Measurements from ENCODE around the gene TWIST1.

The TWIST1 gene

DNA sequence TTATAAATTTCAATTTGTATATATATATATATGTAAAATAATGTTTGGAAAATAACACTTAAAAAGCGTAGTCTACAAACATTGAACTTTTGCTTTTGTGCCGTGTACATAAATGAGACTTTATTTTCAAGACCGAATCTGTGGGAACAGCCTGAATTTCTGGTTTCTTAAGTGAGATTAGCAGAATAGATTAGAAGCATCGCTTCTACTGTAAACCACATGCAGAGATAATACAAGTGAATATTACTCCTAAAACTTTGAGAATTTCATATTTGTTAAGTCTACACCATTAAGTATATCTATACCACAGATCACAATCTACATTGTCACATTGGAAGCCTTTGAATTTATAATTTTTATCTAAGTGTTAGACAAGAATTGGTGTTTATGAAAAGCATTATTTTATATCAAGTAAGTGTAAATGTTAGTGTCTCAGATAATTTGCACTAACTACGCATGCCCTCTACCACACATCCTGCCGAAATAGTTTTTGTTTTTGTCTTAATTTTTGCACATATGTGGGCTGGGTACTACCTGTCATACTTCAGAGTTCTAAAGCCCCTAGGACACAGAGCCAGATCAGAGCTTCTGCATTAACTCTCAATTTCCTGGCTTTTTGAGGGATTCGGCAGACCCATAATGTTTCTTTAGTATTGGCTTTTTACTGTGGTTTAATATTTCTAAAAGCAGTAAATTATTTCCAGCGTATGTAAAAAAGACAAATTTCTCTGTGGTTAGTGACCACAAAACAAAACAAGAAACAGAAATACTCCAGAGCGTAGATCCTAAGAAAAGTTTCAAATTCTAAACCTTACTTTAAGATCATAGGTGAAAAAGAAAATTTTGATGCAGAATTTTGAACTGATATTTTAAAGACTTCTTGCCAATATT is 20.0 kb downstream of the TWIST1 start:
- Mint-ChIP-seq H3K36me3 (ENCODE audit: insufficient read depth) (no peaks in the 10 kb centered on the region), H3K4me3 (no peak overlapping the region), H3K27me3 (no peaks in the 10 kb centered on the region), H3K27ac (no peak overlapping the region), H3K4me1 (ENCODE audit: low read depth in 2 of 2) (no peaks in the 10 kb centered on the region), H3K9me3 (no peaks in the 10 kb centered on the region)
- DNase-seq (no peak), ATAC-seq (replicated peaks) (no peak)

GRCh38 chr7:19095353-19095860 is 22.0 kb downstream of the TWIST1 start:
- no peaks in the 10 kb centered on the region for H3K4me1 Mint-ChIP-seq (ENCODE audit: low read depth in 2 of 2)

DNA sequence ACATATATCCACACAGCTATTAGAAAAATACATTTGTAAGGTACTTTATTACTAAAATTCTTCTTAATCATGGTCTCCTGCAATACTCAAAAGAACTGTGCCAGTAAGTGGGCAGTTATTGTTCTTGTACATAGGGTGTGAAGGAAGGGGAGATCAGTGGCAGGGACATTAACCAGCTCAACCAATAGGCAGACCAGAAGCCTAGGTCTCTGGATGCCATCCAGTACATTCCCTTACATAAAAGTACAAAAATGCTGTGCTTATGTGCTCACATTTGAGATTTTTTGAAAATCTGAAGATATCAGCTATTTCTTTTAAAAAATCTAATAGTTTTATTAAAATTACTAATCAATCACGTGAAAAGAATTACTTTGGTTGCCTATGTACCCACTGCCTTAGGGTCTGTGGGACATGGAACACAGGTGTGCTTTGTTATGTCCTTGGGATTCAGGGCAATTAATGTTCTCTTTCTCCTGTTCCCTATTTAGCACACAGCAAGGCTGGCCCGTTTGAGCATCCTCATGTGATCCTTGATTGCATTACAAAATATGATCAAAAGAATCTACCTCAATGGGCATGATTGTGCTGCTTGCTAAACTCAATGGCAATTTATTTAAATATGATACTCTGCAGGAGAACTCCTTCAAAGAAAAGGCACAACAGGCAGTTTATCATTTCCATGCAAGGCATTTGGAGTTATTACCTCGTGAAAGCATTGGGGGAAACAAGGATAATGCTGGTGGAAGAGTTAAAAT is 22.7 kb downstream of the TWIST1 start:
- DNase-seq, result no peak
- H3K27ac Mint-ChIP-seq, result no peak overlapping the region
- no peaks in the 10 kb centered on the region for H3K36me3 Mint-ChIP-seq (ENCODE audit: insufficient read depth)
- no peak for ATAC-seq (replicated peaks)
- H3K9me3 Mint-ChIP-seq, result no peaks in the 10 kb centered on the region
- H3K27me3 Mint-ChIP-seq, result no peaks in the 10 kb centered on the region
- no peak overlapping the region for H3K4me3 Mint-ChIP-seq
- no peaks in the 10 kb centered on the region for H3K4me1 Mint-ChIP-seq (ENCODE audit: low read depth in 2 of 2)

More at GRCh38 chr7:19095353-19095860, 22.0 kb downstream of the TWIST1 start:
- Mint-ChIP-seq H3K4me3 (no peak overlapping the region), H3K36me3 (ENCODE audit: insufficient read depth) (no peaks in the 10 kb centered on the region), H3K27ac (no peak overlapping the region), H3K27me3 (no peaks in the 10 kb centered on the region), H3K9me3 (no peaks in the 10 kb centered on the region)
- ATAC-seq (replicated peaks) (no peak), DNase-seq (no peak)

- H3K27me3 Mint-ChIP-seq, result no peaks in the 10 kb centered on the region
- no peak overlapping the region for H3K27ac Mint-ChIP-seq
- H3K4me3 Mint-ChIP-seq, result no peak overlapping the region
- no peaks in the 10 kb centered on the region for H3K4me1 Mint-ChIP-seq (ENCODE audit: low read depth in 2 of 2)
- DNase-seq, result no peak
- no peak for ATAC-seq (replicated peaks)
- no peaks in the 10 kb centered on the region for H3K36me3 Mint-ChIP-seq (ENCODE audit: insufficient read depth)
- H3K9me3 Mint-ChIP-seq, result no peaks in the 10 kb centered on the region
Observed at GRCh38 chr7:19094138-19094537, 23.3 kb downstream of the TWIST1 start.

GRCh38 chr7:19091550-19092200 is 25.8 kb downstream of the TWIST1 start:
- H3K4me3 Mint-ChIP-seq, result no peak overlapping the region
- peaks cover 0 to 1% of the 10 kb centered on the region in 2 donors for H3K9me3 Mint-ChIP-seq
- H3K36me3 Mint-ChIP-seq (ENCODE audit: insufficient read depth), result no peaks in the 10 kb centered on the region
- no peak for DNase-seq
- H3K27ac Mint-ChIP-seq, result no peak overlapping the region
- ATAC-seq (replicated peaks), result no peak
- no peaks in the 10 kb centered on the region for H3K27me3 Mint-ChIP-seq
- no peaks in the 10 kb centered on the region for H3K4me1 Mint-ChIP-seq (ENCODE audit: low read depth in 2 of 2)

GRCh38 chr7:19090526-19090925 is 26.9 kb downstream of the TWIST1 start:
- DNase-seq (no peak), ATAC-seq (replicated peaks) (no peak)
- H3K27me3 Mint-ChIP-seq, result no peaks in the 10 kb centered on the region
- no peak overlapping the region for H3K4me3 Mint-ChIP-seq
- no peak overlapping the region for H3K27ac Mint-ChIP-seq
- H3K9me3 Mint-ChIP-seq, result peaks cover 0 to 1% of the 10 kb centered on the region in 2 donors
- no peaks in the 10 kb centered on the region for H3K36me3 Mint-ChIP-seq (ENCODE audit: insufficient read depth)
- no peaks in the 10 kb centered on the region for H3K4me1 Mint-ChIP-seq (ENCODE audit: low read depth in 2 of 2)

DNA sequence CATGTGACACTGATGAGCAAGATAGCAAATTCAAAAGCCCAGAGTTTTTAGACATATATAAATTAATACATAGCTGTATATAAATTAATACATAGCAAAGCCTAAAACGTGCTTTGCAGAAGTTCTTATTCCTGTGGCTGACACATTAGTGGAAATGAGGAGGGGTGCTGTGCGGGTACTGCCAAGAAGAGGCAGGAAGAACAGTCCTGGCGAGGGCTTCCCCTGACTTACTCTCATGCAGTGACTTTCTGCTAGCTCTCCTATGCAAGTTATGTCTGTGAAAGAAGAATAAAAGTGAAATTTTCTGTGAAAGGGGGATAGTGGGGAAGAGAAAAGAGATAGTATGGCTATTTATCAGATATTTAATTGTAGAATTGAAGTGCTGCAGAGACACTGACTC is 27.6 kb downstream of the TWIST1 start:
- no peaks in the 10 kb centered on the region for H3K36me3 Mint-ChIP-seq (ENCODE audit: insufficient read depth)
- H3K4me3 Mint-ChIP-seq, result no peak overlapping the region
- no peak overlapping the region for H3K27ac Mint-ChIP-seq
- no peaks in the 10 kb centered on the region for H3K4me1 Mint-ChIP-seq (ENCODE audit: low read depth in 2 of 2)
- ATAC-seq (replicated peaks) (no peak), DNase-seq (no peak)
- H3K27me3 Mint-ChIP-seq, result no peaks in the 10 kb centered on the region
- peaks cover 0 to 1% of the 10 kb centered on the region in 2 donors for H3K9me3 Mint-ChIP-seq

DNA sequence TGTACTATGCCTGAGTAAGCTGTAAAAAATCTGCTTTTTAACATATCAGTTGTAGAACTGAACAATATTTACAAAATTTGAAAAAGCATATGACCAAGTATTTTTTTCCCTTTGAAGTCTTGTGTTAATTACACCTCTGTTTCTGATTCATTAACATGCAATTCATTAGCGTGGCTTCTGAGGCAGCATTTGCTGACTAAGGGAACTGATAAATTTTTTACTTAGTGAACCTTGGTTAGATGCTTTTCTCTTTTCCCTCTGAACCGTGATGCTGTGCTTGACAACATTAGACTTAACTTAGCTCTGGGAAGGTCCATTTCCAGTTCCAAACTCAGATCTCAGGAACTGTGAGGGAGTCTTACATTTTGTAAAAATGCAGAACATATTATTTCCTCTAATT is 28.1 kb downstream of the TWIST1 start:
- no peak for ATAC-seq (replicated peaks)

DNA sequence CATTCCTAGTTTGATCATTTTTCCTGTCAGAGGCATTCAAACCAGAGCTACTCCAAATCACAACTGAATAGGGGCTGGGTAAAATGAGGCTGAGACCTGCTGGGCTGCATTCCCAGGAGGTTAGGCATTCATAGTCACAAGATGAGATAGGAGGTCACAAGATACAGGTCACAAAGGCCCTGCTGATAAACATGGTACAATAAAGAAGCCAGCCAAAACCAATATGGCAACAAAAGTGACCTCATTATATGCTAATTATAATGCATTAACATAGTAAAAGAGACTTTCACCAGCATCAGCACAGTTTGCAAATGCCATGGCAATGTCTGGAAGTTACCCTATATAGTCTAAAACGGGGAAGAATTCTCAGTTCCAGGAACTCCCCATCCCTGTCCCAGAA is 37.3 kb downstream of the TWIST1 start:
- no peak for DNase-seq
- ATAC-seq (replicated peaks), result no peak
- Mint-ChIP-seq H3K4me1 (ENCODE audit: low read depth in 2 of 2) (no peaks in the 10 kb centered on the region), H3K36me3 (ENCODE audit: insufficient read depth) (no peaks in the 10 kb centered on the region), H3K27me3 (no peaks in the 10 kb centered on the region), H3K4me3 (no peak overlapping the region), H3K9me3 (peaks cover 0 to 2% of the 10 kb centered on the region in 2 donors), H3K27ac (no peak overlapping the region)

More for the DNA sequence above, 28.1 kb downstream of the TWIST1 start:
- no peak overlapping the region for H3K27ac Mint-ChIP-seq
- no peaks in the 10 kb centered on the region for H3K36me3 Mint-ChIP-seq (ENCODE audit: insufficient read depth)
- DNase-seq, result no peak
- H3K4me1 Mint-ChIP-seq (ENCODE audit: low read depth in 2 of 2), result no peaks in the 10 kb centered on the region
- no peak overlapping the region for H3K4me3 Mint-ChIP-seq
- H3K9me3 Mint-ChIP-seq, result peaks cover 0 to 1% of the 10 kb centered on the region in 2 donors
- H3K27me3 Mint-ChIP-seq, result no peaks in the 10 kb centered on the region

GRCh38 chr7:19079066-19079465 is 38.4 kb downstream of the TWIST1 start:
- no peak for DNase-seq

DNA sequence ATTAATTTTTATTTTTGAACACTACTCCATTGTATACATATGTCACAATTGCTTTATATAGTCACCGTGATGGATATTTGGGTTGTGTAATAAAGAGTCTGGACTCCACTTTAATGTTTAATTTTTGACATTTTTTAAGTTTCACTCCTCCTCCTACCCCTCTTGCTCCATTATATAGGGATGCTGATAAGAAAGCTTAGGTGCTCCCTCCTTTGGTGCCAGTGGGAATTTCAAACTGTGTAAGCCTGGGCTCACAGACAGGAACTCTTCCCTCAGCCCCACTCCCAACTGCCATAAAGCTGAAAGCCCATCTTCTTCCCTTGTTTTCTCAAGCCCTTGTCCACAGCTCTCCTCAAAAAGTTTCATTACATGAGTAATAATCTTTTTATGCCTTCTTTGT is 47.6 kb downstream of the TWIST1 start:
- Mint-ChIP-seq H3K4me3 (no peak overlapping the region), H3K9me3 (peaks cover 0 to 7% of the 10 kb centered on the region in 2 donors), H3K36me3 (ENCODE audit: insufficient read depth) (no peaks in the 10 kb centered on the region), H3K4me1 (ENCODE audit: low read depth in 2 of 2) (no peaks in the 10 kb centered on the region), H3K27ac (no peak overlapping the region), H3K27me3 (no peaks in the 10 kb centered on the region)
- ATAC-seq (replicated peaks) (no peak), DNase-seq (no peak)

More at GRCh38 chr7:19079066-19079465, 38.4 kb downstream of the TWIST1 start:
- H3K4me1 Mint-ChIP-seq (ENCODE audit: low read depth in 2 of 2), result no peaks in the 10 kb centered on the region
- H3K27ac Mint-ChIP-seq, result no peak overlapping the region
- ATAC-seq (replicated peaks), result no peak
- H3K27me3 Mint-ChIP-seq, result no peaks in the 10 kb centered on the region
- H3K36me3 Mint-ChIP-seq (ENCODE audit: insufficient read depth), result no peaks in the 10 kb centered on the region
- peaks cover 0 to 2% of the 10 kb centered on the region in 2 donors for H3K9me3 Mint-ChIP-seq
- no peak overlapping the region for H3K4me3 Mint-ChIP-seq

- Mint-ChIP-seq H3K27me3 (no peaks in the 10 kb centered on the region), H3K4me3 (no peak overlapping the region), H3K9me3 (peaks cover 0 to 6% of the 10 kb centered on the region in 2 donors), H3K27ac (no peak overlapping the region), H3K36me3 (ENCODE audit: insufficient read depth) (no peaks in the 10 kb centered on the region), H3K4me1 (ENCODE audit: low read depth in 2 of 2) (no peaks in the 10 kb centered on the region)
- ATAC-seq (replicated peaks), result no peak
- no peak for DNase-seq
Observed at GRCh38 chr7:19066170-19066569, 51.3 kb downstream of the TWIST1 start.
